Keratinocyte (primary cell): Measurements from ENCODE around the gene JSRP1.

ENCODE experiments used
- EZH2 ChIP-seq: IDR thresholded peaks from one replicate; pipeline ENCODE4 v1.6.1; 2012; ENCODE audit warnings: inconsistent platforms, mild to moderate bottlenecking, low read length, moderate library complexity
- TF ChIP-seq, protein P1 (sequence below), 3 experiments: IDR thresholded peaks in 1 of 3; conservative IDR thresholded peaks in 1 of 3; optimal IDR thresholded peaks in 1 of 3; 2 replicates in 2 of 3; 3 replicates in 1 of 3; pipeline versions ENCODE3 to v1.5.1; 2011; ENCODE audit warnings: low read length in 3 of 3, mild to moderate bottlenecking in 3 of 3, moderate library complexity in 2 of 3, control low read depth in 1 of 3, inconsistent platforms in 1 of 3; ENCODE audit not compliant: insufficient read depth in 2 of 3; ENCODE audit errors: extremely low read depth in 1 of 3

DNA sequence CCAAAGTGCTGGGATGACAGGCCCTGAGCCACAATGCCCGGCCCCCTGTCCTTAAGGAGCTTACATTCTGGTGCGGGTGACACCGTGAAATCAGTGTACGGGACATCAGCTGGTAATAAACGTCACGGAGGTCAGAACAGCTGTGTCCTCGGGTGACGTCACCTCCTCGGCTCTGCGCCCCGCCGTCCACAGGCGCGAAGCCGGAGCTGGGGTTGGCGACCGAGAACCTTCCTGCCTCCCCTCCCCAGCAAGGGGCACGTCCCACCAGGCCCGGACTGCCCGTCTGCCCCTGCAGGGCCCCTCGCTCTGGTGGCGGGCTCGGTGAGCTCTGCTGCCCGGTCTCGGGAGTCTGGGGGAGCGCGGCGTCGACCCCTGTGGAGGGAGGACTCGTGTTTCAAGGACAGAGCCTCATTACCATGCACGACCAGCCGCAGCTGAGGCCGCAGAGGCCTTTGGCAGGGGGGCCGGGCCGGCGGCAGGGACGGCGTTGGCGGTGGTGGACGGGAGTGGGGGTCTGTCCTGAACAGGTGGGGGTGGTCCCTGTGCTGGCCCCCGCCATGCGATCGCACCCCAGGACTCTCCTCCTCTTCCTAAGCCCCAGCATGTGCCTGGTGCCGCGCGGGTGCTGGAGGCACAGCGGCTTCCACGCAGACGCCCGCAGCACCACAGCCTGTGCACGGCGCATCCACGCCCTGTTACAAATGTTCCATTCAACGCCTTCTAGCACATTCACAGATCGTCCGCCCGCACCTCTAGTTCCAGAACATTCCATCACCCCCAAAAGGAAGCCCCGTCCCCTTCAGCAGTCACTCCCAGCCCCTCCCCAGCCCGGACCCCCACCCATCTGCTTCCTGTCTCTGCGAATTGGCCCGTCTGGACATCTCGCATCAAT is 46.3 kb upstream of the JSRP1 start:
- TF ChIP-seq, protein P1, sequence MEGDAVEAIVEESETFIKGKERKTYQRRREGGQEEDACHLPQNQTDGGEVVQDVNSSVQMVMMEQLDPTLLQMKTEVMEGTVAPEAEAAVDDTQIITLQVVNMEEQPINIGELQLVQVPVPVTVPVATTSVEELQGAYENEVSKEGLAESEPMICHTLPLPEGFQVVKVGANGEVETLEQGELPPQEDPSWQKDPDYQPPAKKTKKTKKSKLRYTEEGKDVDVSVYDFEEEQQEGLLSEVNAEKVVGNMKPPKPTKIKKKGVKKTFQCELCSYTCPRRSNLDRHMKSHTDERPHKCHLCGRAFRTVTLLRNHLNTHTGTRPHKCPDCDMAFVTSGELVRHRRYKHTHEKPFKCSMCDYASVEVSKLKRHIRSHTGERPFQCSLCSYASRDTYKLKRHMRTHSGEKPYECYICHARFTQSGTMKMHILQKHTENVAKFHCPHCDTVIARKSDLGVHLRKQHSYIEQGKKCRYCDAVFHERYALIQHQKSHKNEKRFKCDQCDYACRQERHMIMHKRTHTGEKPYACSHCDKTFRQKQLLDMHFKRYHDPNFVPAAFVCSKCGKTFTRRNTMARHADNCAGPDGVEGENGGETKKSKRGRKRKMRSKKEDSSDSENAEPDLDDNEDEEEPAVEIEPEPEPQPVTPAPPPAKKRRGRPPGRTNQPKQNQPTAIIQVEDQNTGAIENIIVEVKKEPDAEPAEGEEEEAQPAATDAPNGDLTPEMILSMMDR (optimal IDR thresholded peaks at IDR 0.05 in 1 of 3, IDR thresholded peaks at IDR 0.05 in 1 of 3, conservative IDR thresholded peaks at IDR 0.05 in 1 of 3; ENCODE audit: extremely low read depth in 1 of 3, insufficient read depth in 2 of 3, low read length in 3 of 3), result no peak
- peak; percentile 79 for TF ChIP-seq EZH2
